ENCODE measurements around the gene DSTN.

DNA sequence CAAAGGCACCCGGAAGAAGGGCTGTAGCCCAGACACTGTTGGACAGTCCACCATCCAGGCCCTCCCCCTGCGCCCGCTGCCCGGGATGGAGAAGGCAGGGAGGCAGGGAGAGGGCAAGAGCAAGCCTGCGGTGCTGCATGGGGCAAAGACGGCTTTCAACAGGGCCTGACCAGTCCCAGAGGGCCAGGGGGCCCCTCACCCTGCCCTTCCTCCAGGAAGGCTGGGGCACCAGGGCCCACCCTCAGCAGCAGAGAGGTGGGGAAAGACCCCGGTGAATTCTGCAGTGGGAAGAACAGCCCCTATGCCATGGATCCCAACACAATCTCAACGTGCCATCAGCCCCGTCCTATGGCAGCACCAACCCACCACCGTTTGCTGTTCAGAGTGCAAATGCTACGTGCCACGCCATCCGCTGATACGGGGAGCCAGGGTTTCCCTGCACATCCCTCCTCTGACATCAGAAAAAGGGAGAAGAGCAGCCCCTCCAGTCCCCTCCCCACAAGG lies 71.1 kb downstream of the DSTN start:
- TF ChIP-seq, protein P1, sequence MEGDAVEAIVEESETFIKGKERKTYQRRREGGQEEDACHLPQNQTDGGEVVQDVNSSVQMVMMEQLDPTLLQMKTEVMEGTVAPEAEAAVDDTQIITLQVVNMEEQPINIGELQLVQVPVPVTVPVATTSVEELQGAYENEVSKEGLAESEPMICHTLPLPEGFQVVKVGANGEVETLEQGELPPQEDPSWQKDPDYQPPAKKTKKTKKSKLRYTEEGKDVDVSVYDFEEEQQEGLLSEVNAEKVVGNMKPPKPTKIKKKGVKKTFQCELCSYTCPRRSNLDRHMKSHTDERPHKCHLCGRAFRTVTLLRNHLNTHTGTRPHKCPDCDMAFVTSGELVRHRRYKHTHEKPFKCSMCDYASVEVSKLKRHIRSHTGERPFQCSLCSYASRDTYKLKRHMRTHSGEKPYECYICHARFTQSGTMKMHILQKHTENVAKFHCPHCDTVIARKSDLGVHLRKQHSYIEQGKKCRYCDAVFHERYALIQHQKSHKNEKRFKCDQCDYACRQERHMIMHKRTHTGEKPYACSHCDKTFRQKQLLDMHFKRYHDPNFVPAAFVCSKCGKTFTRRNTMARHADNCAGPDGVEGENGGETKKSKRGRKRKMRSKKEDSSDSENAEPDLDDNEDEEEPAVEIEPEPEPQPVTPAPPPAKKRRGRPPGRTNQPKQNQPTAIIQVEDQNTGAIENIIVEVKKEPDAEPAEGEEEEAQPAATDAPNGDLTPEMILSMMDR (IDR thresholded peaks at IDR 0.05; ENCODE audit: insufficient read depth, low read length): no peak
- TF ChIP-seq POLR2AphosphoS5 (IDR thresholded peaks at IDR 0.05; ENCODE audit: low read depth): no peak
- TF ChIP-seq, protein P2, sequence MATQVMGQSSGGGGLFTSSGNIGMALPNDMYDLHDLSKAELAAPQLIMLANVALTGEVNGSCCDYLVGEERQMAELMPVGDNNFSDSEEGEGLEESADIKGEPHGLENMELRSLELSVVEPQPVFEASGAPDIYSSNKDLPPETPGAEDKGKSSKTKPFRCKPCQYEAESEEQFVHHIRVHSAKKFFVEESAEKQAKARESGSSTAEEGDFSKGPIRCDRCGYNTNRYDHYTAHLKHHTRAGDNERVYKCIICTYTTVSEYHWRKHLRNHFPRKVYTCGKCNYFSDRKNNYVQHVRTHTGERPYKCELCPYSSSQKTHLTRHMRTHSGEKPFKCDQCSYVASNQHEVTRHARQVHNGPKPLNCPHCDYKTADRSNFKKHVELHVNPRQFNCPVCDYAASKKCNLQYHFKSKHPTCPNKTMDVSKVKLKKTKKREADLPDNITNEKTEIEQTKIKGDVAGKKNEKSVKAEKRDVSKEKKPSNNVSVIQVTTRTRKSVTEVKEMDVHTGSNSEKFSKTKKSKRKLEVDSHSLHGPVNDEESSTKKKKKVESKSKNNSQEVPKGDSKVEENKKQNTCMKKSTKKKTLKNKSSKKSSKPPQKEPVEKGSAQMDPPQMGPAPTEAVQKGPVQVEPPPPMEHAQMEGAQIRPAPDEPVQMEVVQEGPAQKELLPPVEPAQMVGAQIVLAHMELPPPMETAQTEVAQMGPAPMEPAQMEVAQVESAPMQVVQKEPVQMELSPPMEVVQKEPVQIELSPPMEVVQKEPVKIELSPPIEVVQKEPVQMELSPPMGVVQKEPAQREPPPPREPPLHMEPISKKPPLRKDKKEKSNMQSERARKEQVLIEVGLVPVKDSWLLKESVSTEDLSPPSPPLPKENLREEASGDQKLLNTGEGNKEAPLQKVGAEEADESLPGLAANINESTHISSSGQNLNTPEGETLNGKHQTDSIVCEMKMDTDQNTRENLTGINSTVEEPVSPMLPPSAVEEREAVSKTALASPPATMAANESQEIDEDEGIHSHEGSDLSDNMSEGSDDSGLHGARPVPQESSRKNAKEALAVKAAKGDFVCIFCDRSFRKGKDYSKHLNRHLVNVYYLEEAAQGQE (IDR thresholded peaks at IDR 0.05; ENCODE audit: insufficient replicate concordance, low read depth): no peak

Measured in HL-60 (cell line).